Measurements from ENCODE around the gene RFX5.

DNA sequence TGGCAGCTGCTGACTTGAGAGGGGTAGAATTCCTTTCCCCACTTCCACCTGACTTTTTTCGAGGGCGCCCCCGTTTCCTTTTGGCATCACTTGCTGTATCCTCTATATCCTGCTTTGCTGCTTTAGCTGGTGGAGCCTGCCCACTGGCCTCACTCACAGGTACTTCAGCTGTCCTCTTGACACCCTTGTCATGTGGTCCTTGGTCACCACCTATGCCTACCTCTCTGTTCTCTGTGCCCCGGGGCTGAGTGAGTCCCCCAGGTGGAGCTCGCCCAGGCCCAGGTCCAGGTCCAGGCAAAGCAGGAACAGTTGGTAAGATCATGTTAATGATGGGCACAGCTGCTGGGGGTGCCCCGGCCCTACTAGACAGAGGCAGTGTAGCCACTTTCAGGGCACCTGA, 4.5 kb downstream of the RFX5 start:
- TF ChIP-seq CTCF (optimal IDR thresholded peaks at IDR 0.05 in 1 of 3, IDR thresholded peaks at IDR 0.05 in 1 of 3, conservative IDR thresholded peaks at IDR 0.05 in 1 of 3; ENCODE audit: extremely low read depth in 1 of 3, insufficient read depth in 2 of 3, low read length in 3 of 3) (no peak), EZH2 (IDR thresholded peaks at IDR 0.05; ENCODE audit: low read length) (no peak)

Data from keratinocyte (primary cell).